ENCODE results near the gene AUTS2. TPM values are rescaled to one million over a fixed set of nuclear protein-coding genes. Genes with fewer than 3 reads are reported as not detected.

Gene AUTS2
- total RNA-seq, 6 donors from 2014 or later = 38.9 to 151 (median 55.8) TPM

GRCh38 chr7:69619635-69620034 lies 21.4 kb downstream of the AUTS2 start:
- WGBS, 2 donors = 89 to 93% methylated on average over 2 of the region's 2 CpGs
- no peak for DNase-seq

GRCh38 chr7:69620063-69620462 lies 21.8 kb downstream of the AUTS2 start:
- Histone ChIP-seq H3K27ac (no peak overlapping the region), H3K9me3 (no peaks in the 10 kb centered on the region), H3K27me3 (no peaks in the 10 kb centered on the region), H3K36me3 (no peaks in the 10 kb centered on the region), H3K4me3 (no peak overlapping the region), H3K4me1 (no peaks in the 10 kb centered on the region)
- TF ChIP-seq POLR2A (IDR thresholded peaks at IDR 0.05) (no peak), CTCF (IDR thresholded peaks at IDR 0.05) (no peak), EP300 (IDR thresholded peaks at IDR 0.05) (no peak), POLR2AphosphoS5 (IDR thresholded peaks at IDR 0.05) (no peak)
- no peak for DNase-seq
- no peak for ATAC-seq (ENCODE audit: low FRiP score in 2 of 2)
- WGBS, 2 donors = 42 to 61% methylated on average over 4 of the region's 4 CpGs

More at GRCh38 chr7:69619635-69620034, 21.4 kb downstream of the AUTS2 start:
- H3K4me3 ChIP-seq = no peak overlapping the region
- no peak overlapping the region for H3K27ac ChIP-seq
- H3K9me3 ChIP-seq = no peaks in the 10 kb centered on the region
- ATAC-seq (ENCODE audit: low FRiP score in 2 of 2) = no peak
- H3K27me3 ChIP-seq = no peaks in the 10 kb centered on the region
- no peaks in the 10 kb centered on the region for H3K36me3 ChIP-seq
- TF ChIP-seq POLR2A (IDR thresholded peaks at IDR 0.05) (no peak), EP300 (IDR thresholded peaks at IDR 0.05) (no peak), POLR2AphosphoS5 (IDR thresholded peaks at IDR 0.05) (no peak), CTCF (IDR thresholded peaks at IDR 0.05) (no peak)
- no peaks in the 10 kb centered on the region for H3K4me1 ChIP-seq

GRCh38 chr7:69620650-69621049 lies 22.4 kb downstream of the AUTS2 start:
- Histone ChIP-seq H3K27ac (no peak overlapping the region), H3K4me1 (no peaks in the 10 kb centered on the region), H3K4me3 (no peak overlapping the region), H3K9me3 (no peaks in the 10 kb centered on the region), H3K27me3 (no peaks in the 10 kb centered on the region), H3K36me3 (no peaks in the 10 kb centered on the region)
- 91 to 95% methylated on average over 2 of the region's 2 CpGs for WGBS, 2 donors
- DNase-seq (no peak), ATAC-seq (ENCODE audit: low FRiP score in 2 of 2) (no peak)
- no peak for TF ChIP-seq CTCF (IDR thresholded peaks at IDR 0.05)
- no peak for TF ChIP-seq POLR2AphosphoS5 (IDR thresholded peaks at IDR 0.05)
- TF ChIP-seq EP300 (IDR thresholded peaks at IDR 0.05) = no peak

DNA sequence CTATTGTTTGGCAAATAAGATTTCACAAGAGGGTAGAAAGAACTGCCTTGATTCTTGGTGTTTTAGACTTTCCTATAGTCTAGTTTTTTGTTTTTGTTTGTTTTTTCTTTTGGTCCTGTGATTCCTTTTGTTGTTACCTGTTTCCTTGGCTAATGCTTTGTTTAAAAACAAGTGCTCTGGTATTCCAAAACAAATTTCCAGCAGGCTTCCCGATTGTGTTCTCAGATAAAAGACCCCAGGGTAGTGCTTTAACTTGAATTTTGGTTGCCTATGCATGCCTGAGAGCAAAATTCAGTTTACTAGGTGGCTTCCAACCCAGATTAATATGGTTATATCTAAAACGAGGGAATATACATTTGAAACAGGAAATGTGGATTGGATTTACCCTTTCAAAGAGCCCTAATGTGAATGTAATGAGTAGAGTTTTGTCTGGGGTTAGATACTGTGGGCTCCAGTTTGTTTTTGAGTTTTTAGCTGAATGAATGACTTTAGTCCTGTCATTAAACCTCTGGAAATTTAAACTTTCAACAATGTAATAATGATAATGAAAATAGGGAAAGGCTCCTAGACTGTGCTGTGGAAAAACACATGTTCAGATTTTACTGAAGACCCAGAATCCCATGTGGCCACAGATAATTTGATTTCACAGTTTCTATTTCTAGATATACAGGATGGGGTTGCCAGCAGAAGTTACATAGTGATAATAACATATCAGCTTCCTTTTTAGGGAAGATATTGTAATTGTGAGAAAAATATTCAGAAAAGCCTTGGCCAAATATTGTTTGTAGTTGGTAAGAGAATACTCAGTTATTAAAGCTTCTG lies 23.9 kb downstream of the AUTS2 start:
- Histone ChIP-seq H3K27me3 (no peaks in the 10 kb centered on the region), H3K27ac (no peak overlapping the region), H3K9me3 (no peaks in the 10 kb centered on the region), H3K36me3 (no peaks in the 10 kb centered on the region), H3K4me1 (no peaks in the 10 kb centered on the region), H3K4me3 (no peak overlapping the region)
- ATAC-seq (ENCODE audit: low FRiP score in 2 of 2) (no peak), DNase-seq (no peak)
- no peak for TF ChIP-seq POLR2A (IDR thresholded peaks at IDR 0.05)
- TF ChIP-seq EP300 (IDR thresholded peaks at IDR 0.05) = no peak
- TF ChIP-seq POLR2AphosphoS5 (IDR thresholded peaks at IDR 0.05) = no peak
- no peak for TF ChIP-seq CTCF (IDR thresholded peaks at IDR 0.05)
- WGBS, 2 donors = 44 to 49% methylated on average over 2 of the region's 2 CpGs

GRCh38 chr7:69622960-69623359 lies 24.7 kb downstream of the AUTS2 start:
- Histone ChIP-seq H3K27ac (no peak overlapping the region), H3K4me3 (no peak overlapping the region), H3K27me3 (no peaks in the 10 kb centered on the region), H3K36me3 (no peaks in the 10 kb centered on the region), H3K9me3 (no peaks in the 10 kb centered on the region), H3K4me1 (no peaks in the 10 kb centered on the region)
- no peak for ATAC-seq (ENCODE audit: low FRiP score in 2 of 2)
- WGBS, 2 donors = 78 to 80% methylated on average over 3 of the region's 3 CpGs
- DNase-seq = no peak
- TF ChIP-seq POLR2AphosphoS5 (IDR thresholded peaks at IDR 0.05) (no peak), POLR2A (IDR thresholded peaks at IDR 0.05) (no peak), CTCF (IDR thresholded peaks at IDR 0.05) (no peak), EP300 (IDR thresholded peaks at IDR 0.05) (no peak)
